OCI-LY7 (cell line): ENCODE measurements around the gene TLNRD1. TPM values are rescaled to one million over a fixed set of nuclear protein-coding genes. Genes with fewer than 3 reads are reported as not detected.

Experiments used
- BruUV-seq: library from RNA; stranded (reverse); fragments of 400-500 nt; replicated peaks from 2 replicates; lab custom pipeline; 2021; lab: Mats Ljungman, UMichigan
- CTCF ChIA-PET: fragments of 300-600 bp; sonication (Branson Sonifier 250); formaldehyde crosslinking; loops from one replicate; lab custom pipeline; 2022; ENCODE audit warnings: antibody characterized with exemption; ENCODE audit not compliant: unreplicated experiment; lab: Charles Lee
- POLR2A ChIA-PET: fragments of 300-600 bp; sonication (Branson Sonifier 250); formaldehyde crosslinking; loops from one replicate; lab custom pipeline; 2022; ENCODE audit warnings: antibody characterized with exemption; lab: Charles Lee
- DNase-seq: peaks from one replicate; pipeline ENCODE4 v3.0.0-alpha.2; 2015; ENCODE audit warnings: low spot score
- H2AFZ ChIP-seq: fragments of 200-600 bp; sonication (generic), shearing (Covaris generic); 2 replicates; pipeline ENCODE4 v1.6.1; 2014; ENCODE audit warnings: mild to moderate bottlenecking, antibody characterized with exemption, low read length, moderate library complexity
- H3K27ac ChIP-seq: fragments of 200-600 bp; sonication (generic); 2 replicates; pipeline ENCODE4 v1.5.1; 2014; ENCODE audit warnings: mixed run types, low read depth, mild to moderate bottlenecking, moderate library complexity, low read length, inconsistent platforms; ENCODE audit not compliant: poor library complexity, severe bottlenecking
- H3K36me3 ChIP-seq: fragments of 200-600 bp; sonication (generic); 2 replicates; pipeline ENCODE4 v1.6.1; 2014; ENCODE audit warnings: mild to moderate bottlenecking, antibody characterized with exemption, low read length, moderate library complexity, mixed read lengths; ENCODE audit not compliant: insufficient read depth
- H3K4me1 ChIP-seq: fragments of 200-600 bp; sonication (generic); 2 replicates; pipeline ENCODE4 v1.5.1; 2014; ENCODE audit warnings: mild to moderate bottlenecking, low read length; ENCODE audit not compliant: insufficient read depth, poor library complexity, severe bottlenecking
- H3K4me2 ChIP-seq: fragments of 200-600 bp; sonication (generic); 2 replicates; pipeline ENCODE4 v1.6.1; 2014; ENCODE audit warnings: mild to moderate bottlenecking, low read length
- H3K4me3 ChIP-seq: fragments of 200-600 bp; sonication (generic); 2 replicates; pipeline ENCODE4 v1.5.1; 2014; ENCODE audit warnings: mild to moderate bottlenecking, low read depth, low read length; ENCODE audit not compliant: poor library complexity, severe bottlenecking
- H3K79me2 ChIP-seq: fragments of 200-600 bp; sonication (generic); 2 replicates; pipeline ENCODE4 v1.6.1; 2016; ENCODE audit warnings: low read depth, mild to moderate bottlenecking, low read length, moderate library complexity, mixed read lengths; ENCODE audit not compliant: insufficient read depth
- H3K9me2 ChIP-seq: fragments of 200-600 bp; sonication (generic); 2 replicates; pipeline ENCODE4 v1.6.1; 2016; ENCODE audit warnings: mild to moderate bottlenecking, low read length, mixed read lengths; ENCODE audit not compliant: insufficient read depth
- H3K9me3 ChIP-seq: fragments of 200-600 bp; sonication (generic); 2 replicates; pipeline ENCODE4 v1.6.1; 2014; ENCODE audit warnings: mild to moderate bottlenecking, mixed run types, low read length, mixed read lengths
- H4K20me1 ChIP-seq: fragments of 200-600 bp; sonication (generic); 2 replicates; pipeline ENCODE4 v1.6.1; 2014; ENCODE audit warnings: mild to moderate bottlenecking, antibody characterized with exemption, low read length, moderate library complexity, mixed read lengths; ENCODE audit not compliant: insufficient read depth
- EZH2phosphoT487 ChIP-seq: fragments of 200-600 bp; sonication (generic); IDR thresholded peaks from 2 replicates; pipeline ENCODE4 v1.6.1; 2018; ENCODE audit warnings: low read depth, borderline replicate concordance, mild to moderate bottlenecking, mixed run types, antibody characterized with exemption, low read length, moderate library complexity, mixed read lengths
- intact Hi-C: fragments of 100-400 bp; cut with micrococcal nuclease; formaldehyde crosslinking; loops from one replicate; pipeline ENCODE4 v1.10.0; 2022; ENCODE audit not compliant: unreplicated experiment
- microRNA-seq: library from miRNA; unstranded; fragments of <30 nt; microRNA quantifications from one replicate; pipeline ENCODE4 v1.2.0, GENCODE V29; 2022; ENCODE audit warnings: borderline replicate concordance
- small RNA-seq: library from RNA; depleted of rRNA; stranded (forward); fragments of <200 nt; gene quantifications from one replicate; pipeline ENCODE3, GENCODE V24; 2014
- total RNA-seq, 2 experiments: library from RNA; depleted of rRNA in 1 of 2; stranded (reverse); fragments of >200 nt in 1 of 2; shearing (Covaris generic) in 1 of 2; gene quantifications; 2 replicates each; pipeline ENCODE4 v1.2.3, GENCODE V29; 2014 to 2022
- TF ChIP-seq, protein P1 (sequence below): fragments of 200-600 bp; sonication (generic); conservative IDR thresholded peaks from 2 replicates; pipeline ENCODE4 v1.5.1; 2014; ENCODE audit warnings: mild to moderate bottlenecking, antibody characterized with exemption, low read length, moderate library complexity, mixed read lengths

The TLNRD1 gene
- total RNA-seq, 2 experiments from 2014 or later, result 17.4 to 19.9 TPM

DNA sequence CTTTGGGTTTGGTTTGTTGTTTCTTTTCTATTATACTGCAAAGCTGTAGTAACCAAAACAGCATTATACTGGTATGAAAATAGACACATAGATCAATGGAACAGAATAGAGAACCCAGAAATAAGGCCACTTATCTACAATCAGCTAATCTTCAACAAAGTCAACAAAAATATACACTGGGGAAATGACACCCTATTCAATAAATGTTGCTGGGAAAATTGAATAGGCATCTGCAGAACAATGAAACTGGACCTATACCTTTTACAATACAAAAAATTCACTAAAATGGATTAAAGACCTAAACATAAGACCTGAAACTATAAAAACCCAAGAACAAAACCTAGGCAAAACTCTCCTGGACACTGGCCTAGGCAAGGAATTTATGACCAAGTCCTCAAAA is 52.9 kb downstream of the TLNRD1 start:
- Histone ChIP-seq H3K36me3 (no peaks in the 10 kb centered on the region), H3K27ac (no peak overlapping the region), H3K4me1 (no peaks in the 10 kb centered on the region), H3K4me2 (no peak overlapping the region), H2AFZ (no peak overlapping the region), H4K20me1 (no peaks in the 10 kb centered on the region), H3K79me2 (no peaks in the 10 kb centered on the region), H3K9me2 (no peaks in the 10 kb centered on the region), H3K9me3 (no peaks in the 10 kb centered on the region), H3K4me3 (no peak overlapping the region)
- intact Hi-C loops, result no loop called here
- ChIA-PET POLR2A (interaction anchor here (0.7 kb wide), 1 partner anchor 137 kb away, joined by 3 read pairs; no protein-coding TSS in a partner anchor), CTCF (no interaction called here)
- no TSS peak for BruUV-seq
- no peak for DNase-seq
- no peak for TF ChIP-seq EZH2phosphoT487
- TF ChIP-seq, protein P1, sequence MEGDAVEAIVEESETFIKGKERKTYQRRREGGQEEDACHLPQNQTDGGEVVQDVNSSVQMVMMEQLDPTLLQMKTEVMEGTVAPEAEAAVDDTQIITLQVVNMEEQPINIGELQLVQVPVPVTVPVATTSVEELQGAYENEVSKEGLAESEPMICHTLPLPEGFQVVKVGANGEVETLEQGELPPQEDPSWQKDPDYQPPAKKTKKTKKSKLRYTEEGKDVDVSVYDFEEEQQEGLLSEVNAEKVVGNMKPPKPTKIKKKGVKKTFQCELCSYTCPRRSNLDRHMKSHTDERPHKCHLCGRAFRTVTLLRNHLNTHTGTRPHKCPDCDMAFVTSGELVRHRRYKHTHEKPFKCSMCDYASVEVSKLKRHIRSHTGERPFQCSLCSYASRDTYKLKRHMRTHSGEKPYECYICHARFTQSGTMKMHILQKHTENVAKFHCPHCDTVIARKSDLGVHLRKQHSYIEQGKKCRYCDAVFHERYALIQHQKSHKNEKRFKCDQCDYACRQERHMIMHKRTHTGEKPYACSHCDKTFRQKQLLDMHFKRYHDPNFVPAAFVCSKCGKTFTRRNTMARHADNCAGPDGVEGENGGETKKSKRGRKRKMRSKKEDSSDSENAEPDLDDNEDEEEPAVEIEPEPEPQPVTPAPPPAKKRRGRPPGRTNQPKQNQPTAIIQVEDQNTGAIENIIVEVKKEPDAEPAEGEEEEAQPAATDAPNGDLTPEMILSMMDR, result no peak

DNA sequence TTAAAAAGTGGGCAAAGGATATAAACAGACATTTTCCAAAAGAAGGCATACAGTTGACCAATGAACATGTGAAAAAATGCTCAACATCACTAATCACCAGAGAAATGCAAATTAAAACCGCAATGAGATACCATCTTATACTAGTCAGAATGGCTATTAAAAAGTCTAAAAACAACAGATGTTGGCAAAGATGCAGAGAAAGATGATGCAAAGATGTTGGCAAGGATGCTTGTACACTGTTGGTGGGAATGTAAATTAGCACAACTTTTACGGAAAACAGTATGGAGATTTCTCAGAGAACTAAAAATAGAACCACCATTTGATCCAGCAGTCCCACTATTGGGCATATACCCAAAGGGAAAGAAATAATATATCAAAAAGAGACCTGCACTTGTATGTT is 53.5 kb downstream of the TLNRD1 start:
- Histone ChIP-seq H3K9me3 (no peaks in the 10 kb centered on the region), H3K27ac (no peak overlapping the region), H2AFZ (no peak overlapping the region), H3K4me3 (no peak overlapping the region), H4K20me1 (no peaks in the 10 kb centered on the region), H3K4me2 (no peak overlapping the region), H3K79me2 (no peaks in the 10 kb centered on the region), H3K4me1 (no peaks in the 10 kb centered on the region), H3K36me3 (no peaks in the 10 kb centered on the region), H3K9me2 (no peaks in the 10 kb centered on the region)
- no TSS peak for BruUV-seq
- no peak for TF ChIP-seq EZH2phosphoT487
- TF ChIP-seq, protein P1, result no peak
- ChIA-PET POLR2A (no interaction called here), CTCF (no interaction called here)
- intact Hi-C loops, result no loop called here
- DNase-seq, result no peak

Small RNA genes within 50 kb of the gene (microRNA-seq; reads per million reads assigned to microRNA genes)
- gene MIR4514, result not detected

Small RNA genes within 50 kb of the gene (small RNA-seq; reads per million reads assigned to genes)
- not detected for gene MIR4514

Other genes with a start within 250 kb of the TLNRD1 start
- not detected in 2 replicates for gene CEMIP, start 221.6 kb upstream of the TLNRD1 start, total RNA-seq (2014; rRNA removed; shearing (Covaris generic))
- gene CEMIP, start 221.6 kb upstream of the TLNRD1 start, total RNA-seq (2022), result not detected in 2 replicates
- 14.9 and 17.3 TPM in 2 replicates for gene MESD, start 11.1 kb upstream of the TLNRD1 start, total RNA-seq (2014; rRNA removed; shearing (Covaris generic))
- gene MESD, start 11.1 kb upstream of the TLNRD1 start, total RNA-seq (2022), result 27.7 and 27.9 TPM in 2 replicates
- not detected in 2 replicates for gene CFAP161, start 133.3 kb downstream of the TLNRD1 start, total RNA-seq (2014; rRNA removed; shearing (Covaris generic))
- gene CFAP161, start 133.3 kb downstream of the TLNRD1 start, total RNA-seq (2022), result not detected in 2 replicates
- 58.9 and 81.3 TPM in 2 replicates for gene IL16, start 196.0 kb downstream of the TLNRD1 start, total RNA-seq (2014; rRNA removed; shearing (Covaris generic))
- gene IL16, start 196.0 kb downstream of the TLNRD1 start, total RNA-seq (2022), result 76.0 and 85.1 TPM in 2 replicates